WERI-Rb-1 (cell line): ENCODE data around the gene GRIP2.

Experiments
- DNase-seq: peaks from one replicate; pipeline ENCODE4 v3.0.0-alpha.2; 2020
- H3K27ac ChIP-seq: fragments of 250-450 bp; sonication (Bioruptor Pico); 2 replicates; pipeline ENCODE4 v1.5.1; 2020; ENCODE audit warnings: mild to moderate bottlenecking, moderate library complexity
- H3K27me3 ChIP-seq: fragments of 250-450 bp; sonication (Bioruptor Pico); 2 replicates; pipeline ENCODE4 v1.5.1; 2021; ENCODE audit warnings: mild to moderate bottlenecking, low read depth, moderate library complexity; ENCODE audit not compliant: insufficient read depth, severe bottlenecking
- H3K36me3 ChIP-seq: fragments of 250-450 bp; sonication (Bioruptor Pico); 2 replicates; pipeline ENCODE4 v1.5.1; 2020; ENCODE audit warnings: mild to moderate bottlenecking, moderate library complexity
- H3K4me3 ChIP-seq: 2 replicates; pipeline ENCODE4 v1.5.1; 2011; ENCODE audit warnings: low read depth, mild to moderate bottlenecking, control low read depth, low read length
- H3K9me3 ChIP-seq: fragments of 250-450 bp; sonication (Bioruptor Pico); 2 replicates; pipeline ENCODE4 v1.5.1; 2021; ENCODE audit warnings: mild to moderate bottlenecking, moderate library complexity; ENCODE audit not compliant: severe bottlenecking
- TF ChIP-seq, protein P1 (sequence below): IDR thresholded peaks from 2 replicates; pipeline ENCODE4 v1.5.1; 2011; ENCODE audit warnings: low read depth, mild to moderate bottlenecking, control low read depth, inconsistent platforms, low read length

The GRIP2 gene

DNA sequence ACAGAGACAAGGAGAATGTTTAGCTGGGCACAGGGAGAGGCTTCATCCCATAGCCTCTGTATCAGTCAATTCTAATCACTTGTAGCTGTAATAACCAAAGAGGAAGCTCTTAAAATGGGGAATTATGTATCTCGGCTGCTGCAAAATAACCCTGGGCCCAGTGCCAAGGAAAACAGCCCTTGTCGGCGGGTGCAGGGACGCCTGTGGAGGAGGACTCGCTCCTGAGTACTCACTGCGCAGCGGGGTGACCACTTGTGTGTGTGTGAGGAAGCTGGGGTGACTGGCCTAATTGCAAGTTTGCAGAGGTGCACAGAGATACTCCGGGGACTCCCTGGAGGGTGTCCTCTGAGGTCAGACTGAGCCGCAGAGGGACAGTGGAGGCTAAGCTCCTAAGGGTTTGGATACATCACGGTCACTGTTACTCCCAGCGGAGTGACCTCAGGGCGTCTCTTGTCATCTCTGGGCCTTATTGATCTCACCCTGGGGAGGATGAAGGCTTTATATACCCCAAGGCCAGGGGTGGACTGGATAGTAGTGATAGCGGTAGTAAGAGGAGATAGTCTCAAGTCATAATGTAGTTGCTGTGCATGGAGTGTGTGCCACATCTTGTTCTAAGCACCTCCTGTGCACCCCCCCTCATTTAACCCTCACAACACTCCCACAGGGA lies 100.5 kb downstream of the GRIP2 start:
- Histone ChIP-seq H3K9me3 (no peaks in the 10 kb centered on the region), H3K27ac (no peak overlapping the region), H3K36me3 (peaks cover 3% of the 10 kb centered on the region), H3K4me3 (no peak overlapping the region), H3K27me3 (no peaks in the 10 kb centered on the region)
- TF ChIP-seq, protein P1, sequence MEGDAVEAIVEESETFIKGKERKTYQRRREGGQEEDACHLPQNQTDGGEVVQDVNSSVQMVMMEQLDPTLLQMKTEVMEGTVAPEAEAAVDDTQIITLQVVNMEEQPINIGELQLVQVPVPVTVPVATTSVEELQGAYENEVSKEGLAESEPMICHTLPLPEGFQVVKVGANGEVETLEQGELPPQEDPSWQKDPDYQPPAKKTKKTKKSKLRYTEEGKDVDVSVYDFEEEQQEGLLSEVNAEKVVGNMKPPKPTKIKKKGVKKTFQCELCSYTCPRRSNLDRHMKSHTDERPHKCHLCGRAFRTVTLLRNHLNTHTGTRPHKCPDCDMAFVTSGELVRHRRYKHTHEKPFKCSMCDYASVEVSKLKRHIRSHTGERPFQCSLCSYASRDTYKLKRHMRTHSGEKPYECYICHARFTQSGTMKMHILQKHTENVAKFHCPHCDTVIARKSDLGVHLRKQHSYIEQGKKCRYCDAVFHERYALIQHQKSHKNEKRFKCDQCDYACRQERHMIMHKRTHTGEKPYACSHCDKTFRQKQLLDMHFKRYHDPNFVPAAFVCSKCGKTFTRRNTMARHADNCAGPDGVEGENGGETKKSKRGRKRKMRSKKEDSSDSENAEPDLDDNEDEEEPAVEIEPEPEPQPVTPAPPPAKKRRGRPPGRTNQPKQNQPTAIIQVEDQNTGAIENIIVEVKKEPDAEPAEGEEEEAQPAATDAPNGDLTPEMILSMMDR: no peak
- DNase-seq: no peak
